KMS-11 (cell line): Measurements from ENCODE around the gene RAB35.

Source experiments
- H2AFZ ChIP-seq: fragments of 200-600 bp; sonication (generic); 2 replicates; pipeline ENCODE4 v1.6.1; 2016; ENCODE audit warnings: antibody characterized with exemption, mixed run types, low read depth
- H3K27ac ChIP-seq: fragments of 200-600 bp; sonication (generic); 2 replicates; pipeline ENCODE4 v1.6.1; 2016; ENCODE audit warnings: mild to moderate bottlenecking, mixed run types
- H3K27me3 ChIP-seq: fragments of 200-600 bp; sonication (generic); 2 replicates; pipeline ENCODE4 v1.6.1; 2017; ENCODE audit warnings: mild to moderate bottlenecking, low read depth, mixed run types, moderate library complexity; ENCODE audit not compliant: insufficient read depth
- H3K36me3 ChIP-seq: fragments of 200-600 bp; sonication (generic); 2 replicates; pipeline ENCODE4 v1.6.1; 2017; ENCODE audit warnings: mild to moderate bottlenecking, mixed run types; ENCODE audit not compliant: insufficient read depth
- H3K4me1 ChIP-seq: fragments of 200-600 bp; sonication (generic); 2 replicates; pipeline ENCODE4 v1.6.1; 2016; ENCODE audit warnings: mild to moderate bottlenecking, low read depth, mixed run types; ENCODE audit not compliant: poor library complexity, severe bottlenecking
- H3K4me2 ChIP-seq: fragments of 200-600 bp; sonication (generic); 2 replicates; pipeline ENCODE4 v1.7.0; 2016; ENCODE audit warnings: mild to moderate bottlenecking, mixed run types
- H3K4me3 ChIP-seq: fragments of 200-600 bp; sonication (generic); IDR thresholded peaks from 2 replicates; pipeline ENCODE4 v1.6.1; 2017; ENCODE audit warnings: low read depth, low read length, mixed read lengths; ENCODE audit not compliant: insufficient read depth
- H3K79me2 ChIP-seq: fragments of 200-600 bp; sonication (generic); 2 replicates; pipeline ENCODE4 v1.6.1; 2016; ENCODE audit warnings: low read depth, mixed run types; ENCODE audit not compliant: insufficient read depth
- H3K9ac ChIP-seq: fragments of 200-600 bp; sonication (generic); 2 replicates; pipeline ENCODE4 v1.6.1; 2016; ENCODE audit warnings: mild to moderate bottlenecking, mixed run types
- H4K20me1 ChIP-seq: fragments of 200-600 bp; sonication (generic); 2 replicates; pipeline ENCODE4 v1.6.1; 2016; ENCODE audit warnings: mild to moderate bottlenecking, mixed run types; ENCODE audit not compliant: insufficient read depth
- TF ChIP-seq, protein P1 (sequence below): fragments of 200-600 bp; sonication (generic); conservative IDR thresholded peaks from 2 replicates; pipeline ENCODE4 v1.6.1; 2017; ENCODE audit warnings: low read depth, mild to moderate bottlenecking, antibody characterized with exemption, low read length, moderate library complexity, mixed read lengths

RAB35 gene

GRCh38 chr12:120144215-120144614 is 27.7 kb upstream of the RAB35 start:
- H3K4me1 ChIP-seq = peaks cover 19% of the 10 kb centered on the region
- H3K4me3 ChIP-seq = no peak overlapping the region
- TF ChIP-seq, protein P1, sequence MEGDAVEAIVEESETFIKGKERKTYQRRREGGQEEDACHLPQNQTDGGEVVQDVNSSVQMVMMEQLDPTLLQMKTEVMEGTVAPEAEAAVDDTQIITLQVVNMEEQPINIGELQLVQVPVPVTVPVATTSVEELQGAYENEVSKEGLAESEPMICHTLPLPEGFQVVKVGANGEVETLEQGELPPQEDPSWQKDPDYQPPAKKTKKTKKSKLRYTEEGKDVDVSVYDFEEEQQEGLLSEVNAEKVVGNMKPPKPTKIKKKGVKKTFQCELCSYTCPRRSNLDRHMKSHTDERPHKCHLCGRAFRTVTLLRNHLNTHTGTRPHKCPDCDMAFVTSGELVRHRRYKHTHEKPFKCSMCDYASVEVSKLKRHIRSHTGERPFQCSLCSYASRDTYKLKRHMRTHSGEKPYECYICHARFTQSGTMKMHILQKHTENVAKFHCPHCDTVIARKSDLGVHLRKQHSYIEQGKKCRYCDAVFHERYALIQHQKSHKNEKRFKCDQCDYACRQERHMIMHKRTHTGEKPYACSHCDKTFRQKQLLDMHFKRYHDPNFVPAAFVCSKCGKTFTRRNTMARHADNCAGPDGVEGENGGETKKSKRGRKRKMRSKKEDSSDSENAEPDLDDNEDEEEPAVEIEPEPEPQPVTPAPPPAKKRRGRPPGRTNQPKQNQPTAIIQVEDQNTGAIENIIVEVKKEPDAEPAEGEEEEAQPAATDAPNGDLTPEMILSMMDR = no peak
- H2AFZ ChIP-seq = no peak overlapping the region
- no peaks in the 10 kb centered on the region for H3K36me3 ChIP-seq
- H3K27me3 ChIP-seq = no peaks in the 10 kb centered on the region
- no peak overlapping the region for H3K4me2 ChIP-seq
- no peaks in the 10 kb centered on the region for H4K20me1 ChIP-seq
- H3K27ac ChIP-seq = no peak overlapping the region
- H3K79me2 ChIP-seq = no peaks in the 10 kb centered on the region
- no peak overlapping the region for H3K9ac ChIP-seq

DNA sequence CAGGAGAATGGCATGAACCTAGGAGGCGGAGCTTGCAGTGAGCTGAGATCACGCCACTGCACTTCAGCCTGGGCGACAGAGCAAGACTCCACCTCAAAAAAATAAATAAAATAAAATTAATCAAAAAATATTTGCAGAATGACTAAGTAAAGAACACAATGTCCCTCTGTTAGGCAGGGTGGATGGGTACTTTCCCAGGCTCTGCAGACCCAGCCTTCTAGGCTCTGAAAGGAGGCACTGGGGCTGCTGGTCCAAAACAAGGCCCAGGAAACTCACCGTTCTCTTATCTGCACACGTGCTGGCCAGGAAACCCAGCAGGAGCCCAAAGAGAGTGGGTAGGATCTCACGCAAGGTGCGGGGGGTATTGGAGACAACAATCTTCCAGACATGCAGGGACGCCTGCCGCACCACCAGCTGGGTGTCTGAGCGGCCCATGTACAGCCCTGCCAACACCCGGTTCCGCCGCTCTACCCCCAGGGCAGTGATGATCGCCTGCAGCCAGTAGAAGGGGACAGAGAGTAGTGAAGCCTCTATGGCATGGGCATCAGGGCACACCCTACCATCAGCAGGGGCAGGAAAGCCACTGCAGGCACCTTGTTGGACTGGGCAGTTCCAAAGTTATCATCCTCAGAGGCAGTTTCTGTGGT is 25.8 kb upstream of the RAB35 start:
- H3K36me3 ChIP-seq = no peaks in the 10 kb centered on the region
- no peak overlapping the region for H3K4me2 ChIP-seq
- no peak overlapping the region for H2AFZ ChIP-seq
- TF ChIP-seq, protein P1 = no peak
- H3K4me1 ChIP-seq = peaks cover 5% of the 10 kb centered on the region
- H3K4me3 ChIP-seq = no peak overlapping the region
- H4K20me1 ChIP-seq = no peaks in the 10 kb centered on the region
- H3K27me3 ChIP-seq = no peaks in the 10 kb centered on the region
- no peaks in the 10 kb centered on the region for H3K79me2 ChIP-seq
- H3K9ac ChIP-seq = no peak overlapping the region
- H3K27ac ChIP-seq = no peak overlapping the region

DNA sequence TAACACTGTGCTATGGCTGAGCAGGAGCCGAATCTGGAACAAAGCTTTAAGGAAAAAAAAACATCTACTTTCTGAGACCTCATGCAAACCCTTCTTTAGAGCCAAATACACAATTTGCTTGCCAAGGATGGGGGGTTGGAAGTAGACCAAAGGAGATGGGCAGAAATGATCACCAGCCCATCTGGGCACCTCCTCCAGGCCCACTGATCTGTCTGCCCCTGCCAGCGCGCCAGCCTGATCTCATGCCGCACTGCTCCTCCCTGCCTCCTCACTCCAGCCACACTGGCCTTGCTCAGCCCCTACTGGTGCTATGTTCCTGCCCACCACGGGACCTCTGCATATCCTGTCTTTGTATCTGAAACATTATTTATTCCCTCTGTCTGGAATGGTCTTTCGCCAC is 24.8 kb upstream of the RAB35 start:
- H4K20me1 ChIP-seq = no peaks in the 10 kb centered on the region
- H3K4me1 ChIP-seq = peaks cover 10% of the 10 kb centered on the region
- H2AFZ ChIP-seq = no peak overlapping the region
- H3K36me3 ChIP-seq = no peaks in the 10 kb centered on the region
- no peaks in the 10 kb centered on the region for H3K79me2 ChIP-seq
- TF ChIP-seq, protein P1 = no peak
- H3K4me3 ChIP-seq = no peak overlapping the region
- no peak overlapping the region for H3K9ac ChIP-seq
- H3K27ac ChIP-seq = no peak overlapping the region
- H3K27me3 ChIP-seq = no peaks in the 10 kb centered on the region
- no peak overlapping the region for H3K4me2 ChIP-seq

DNA sequence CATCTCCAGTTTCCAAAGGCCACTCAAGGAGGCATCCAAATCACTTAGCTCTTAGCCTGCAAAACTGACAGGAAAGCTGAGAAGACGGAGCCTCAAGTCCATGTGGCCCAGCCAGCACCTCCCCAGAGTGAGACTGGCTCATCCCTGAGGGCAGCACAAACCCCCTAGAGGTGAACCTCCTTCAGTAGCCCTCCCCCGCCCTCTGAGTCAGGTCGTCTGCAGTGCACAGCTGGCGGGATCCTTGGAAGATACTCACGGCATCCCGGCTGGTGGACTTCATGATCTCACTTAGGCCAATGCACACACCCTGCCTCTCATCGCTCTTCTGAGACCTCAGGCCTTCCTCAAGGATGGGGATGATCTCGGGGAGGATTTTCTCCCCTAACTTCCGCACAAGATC is 24.1 kb upstream of the RAB35 start:
- no peak overlapping the region for H3K9ac ChIP-seq
- no peak overlapping the region for H3K4me3 ChIP-seq
- no peaks in the 10 kb centered on the region for H4K20me1 ChIP-seq
- H3K27ac ChIP-seq = no peak overlapping the region
- TF ChIP-seq, protein P1 = no peak
- peaks cover 17% of the 10 kb centered on the region for H3K4me1 ChIP-seq
- H3K27me3 ChIP-seq = no peaks in the 10 kb centered on the region
- H2AFZ ChIP-seq = no peak overlapping the region
- no peaks in the 10 kb centered on the region for H3K79me2 ChIP-seq
- H3K4me2 ChIP-seq = no peak overlapping the region
- H3K36me3 ChIP-seq = no peaks in the 10 kb centered on the region
